Psoas muscle (tissue), 8 donors: ENCODE results near the gene MACROH2A2. TPM values are rescaled to one million over a fixed set of nuclear protein-coding genes. Genes with fewer than 3 reads are reported as not detected.
"Not testable (repeated sequence)": the region's sequence is repeated elsewhere in the genome, so short reads cannot be mapped to it uniquely, and the experiment has no call there.

Experiments
- ATAC-seq, 4 donors: fragments of 200-7000 bp; cut with Tn5 transposase; one replicate each; pipeline ENCODE4 v1.9.1; 2020; ENCODE audit warnings: moderate library complexity in 3 of 4, mild to moderate bottlenecking in 2 of 4
- DNase-seq, 2 donors: peaks; one replicate each; pipeline ENCODE4 v3.0.0-alpha.2; 2020
- H3K27ac ChIP-seq: fragments of 200-600 bp; one replicate; pipeline ENCODE4 v1.8.0; 2022
- H3K27me3 ChIP-seq, 3 donors: fragments of 200-600 bp in 1 of 3; one replicate each; pipeline versions ENCODE4 v1.6.1 to v1.8.0; 2013 to 2022; ENCODE audit warnings: low read length in 2 of 3, mild to moderate bottlenecking in 2 of 3, moderate library complexity in 1 of 3; ENCODE audit not compliant: insufficient read depth in 3 of 3
- H3K36me3 ChIP-seq, 2 donors: fragments of 200-600 bp in 1 of 2; one replicate each; pipeline versions ENCODE4 v1.6.1 to v1.8.0; 2013 to 2022; ENCODE audit warnings: low read depth in 1 of 2, mild to moderate bottlenecking in 1 of 2, moderate library complexity in 1 of 2; ENCODE audit not compliant: insufficient read depth in 1 of 2
- H3K4me1 ChIP-seq: fragments of 200-600 bp; one replicate; pipeline ENCODE4 v1.8.0; 2022
- H3K4me3 ChIP-seq: fragments of 200-600 bp; one replicate; pipeline ENCODE4 v1.8.0; 2022; ENCODE audit warnings: mild to moderate bottlenecking
- H3K9me3 ChIP-seq: fragments of 200-600 bp; one replicate; pipeline ENCODE4 v1.8.0; 2022
- CTCF ChIP-seq: fragments of 200-600 bp; IDR thresholded peaks from one replicate; pipeline ENCODE4 v1.8.0; 2022; ENCODE audit warnings: antibody characterized with exemption
- WGBS, 3 donors: extraction: QIAGEN DNeasy Blood & Tissue Kit; methylation state at CpG; one replicate each; pipeline versions ENCODE4 v1.1.6 to v1.1.7; 2013; 5-methylcytosine and 5-hydroxymethylcytosine counted together
- intact Hi-C, 2 donors: fragments of 100-400 bp; cut with DNase I; formaldehyde crosslinking; loops; one replicate each; pipeline versions ENCODE4 v1.11.0 to v1.14.2; 2022
- polyA plus RNA-seq, 3 donors: library from polyadenylated mRNA; stranded (reverse); fragments of 200-250 nt; gene quantifications; one replicate each; pipeline ENCODE4 v1.2.3, GENCODE V29; 2013
- total RNA-seq, 4 donors: library from RNA; stranded (reverse); fragmentation: NEBNext Ultra II Directional in 2 of 4; extraction: Animal tissue kit (Norgen Biotek cat#: 25700) in 2 of 4; gene quantifications; one replicate each; pipeline versions ENCODE4 v1.2.1 to v1.2.4, GENCODE V29; 2021 to 2023
- donor health status: healthy with polysubstance abuse.
- donor health status: DM: no; HTN: no; CAD: no; lungs with moderate emphysema.
- donor health status: Bipolar disorder and iron deficiency.
- donor health status: healthy.
- donor health status: DM: yes; HTN: yes; CAD: no.
- donor health status: DM: no; HTN: no; CAD: no.
- donor health status: DM: no; HTN: no; CAD: no.
- donor health status: DM: yes; HTN: yes; CAD: no.

Gene MACROH2A2
- total and polyA plus RNA-seq, 7 donors, result 3.0 to 7.2 (median 5.7) TPM

GRCh38 chr10:70158113-70158512, 105.5 kb downstream of the MACROH2A2 start:
- Histone ChIP-seq H3K4me3 (no peak overlapping the region), H3K27ac (no peak overlapping the region), H3K36me3 (peaks cover 9 to 87% of the 10 kb centered on the region in 2 donors), H3K4me1 (peaks cover 14% of the 10 kb centered on the region), H3K9me3 (no peaks in the 10 kb centered on the region), H3K27me3 (no peaks in the 10 kb centered on the region)
- no peak for DNase-seq
- 17 to 27% (median 23%) methylated on average over 2 of the region's 2 CpGs for WGBS, 3 donors
- TF ChIP-seq CTCF, result no peak
- ATAC-seq, result peak in 1 of 4 donors; percentile 45
- intact Hi-C loops, result no loop called here

GRCh38 chr10:70159366-70159765, 106.7 kb downstream of the MACROH2A2 start:
- intact Hi-C loops, result not testable (repeated sequence)
- peaks cover 9 to 74% of the 10 kb centered on the region in 2 donors for H3K36me3 ChIP-seq
- WGBS, 3 donors, result 29 to 96% (median 69%) methylated on average over 3 of the region's 3 CpGs

GRCh38 chr10:70160798-70161197, 108.2 kb downstream of the MACROH2A2 start:
- intact Hi-C loops, result no loop called here
- H3K27me3 ChIP-seq, result no peaks in the 10 kb centered on the region
- H3K4me1 ChIP-seq, result peaks cover 36% of the 10 kb centered on the region
- peaks cover 8 to 67% of the 10 kb centered on the region in 2 donors for H3K36me3 ChIP-seq
- ATAC-seq (no peak), DNase-seq (no peak)
- H3K4me3 ChIP-seq, result no peak overlapping the region
- 33 to 81% (median 58%) methylated on average over 1 of the region's 1 CpG for WGBS, 3 donors
- no peak for TF ChIP-seq CTCF
- H3K9me3 ChIP-seq, result no peaks in the 10 kb centered on the region
- H3K27ac ChIP-seq, result no peak overlapping the region

More at GRCh38 chr10:70159366-70159765, 106.7 kb downstream of the MACROH2A2 start:
- not testable (repeated sequence) for DNase-seq, H3K4me3 ChIP-seq, H3K9me3 ChIP-seq, H3K27ac ChIP-seq, ATAC-seq, H3K27me3 ChIP-seq
- peaks cover 24% of the 10 kb centered on the region for H3K4me1 ChIP-seq

Other genes with a start within 250 kb of the MACROH2A2 start
- gene AIFM2, start 80.0 kb downstream of the MACROH2A2 start, total RNA-seq, result 10 to 100 TPM; 10.1 to 14.5 (median 10.4) TPM
- 10 to 100 TPM in 2 of 3 donors, 1 to 10 TPM in 1; 8.7 to 40.5 (median 26.3) TPM for gene AIFM2, start 80.0 kb downstream of the MACROH2A2 start, polyA plus RNA-seq
- 1 to 10 TPM; 2.4 to 4.7 (median 3.7) TPM for gene TYSND1, start 93.9 kb downstream of the MACROH2A2 start, total RNA-seq
- gene TYSND1, start 93.9 kb downstream of the MACROH2A2 start, polyA plus RNA-seq, result 1 to 10 TPM; 2.8 to 7.5 (median 4.1) TPM
- gene SAR1A, start 117.7 kb downstream of the MACROH2A2 start, total RNA-seq, result 10 to 100 TPM; 70.0 to 96.8 (median 90.7) TPM
- gene SAR1A, start 117.7 kb downstream of the MACROH2A2 start, polyA plus RNA-seq, result 10 to 100 TPM; 38.2 to 87.7 (median 63.6) TPM
- 100 to 1,000 TPM in 3 of 4 donors, 10 to 100 TPM in 1; 95.3 to 131 (median 114) TPM for gene PPA1, start 180.6 kb downstream of the MACROH2A2 start, total RNA-seq
- gene PPA1, start 180.6 kb downstream of the MACROH2A2 start, polyA plus RNA-seq, result 100 to 1,000 TPM; 144 to 211 (median 159) TPM
- not detected for gene NPFFR1, start 231.2 kb downstream of the MACROH2A2 start, total RNA-seq
- under 1 TPM in 2 of 3 donors, not detected in 1; under 0.01 to 0.01 TPM for gene NPFFR1, start 231.2 kb downstream of the MACROH2A2 start, polyA plus RNA-seq